ENCODE measurements around the gene VTI1A. TPM values are rescaled to one million over a fixed set of nuclear protein-coding genes. Genes with fewer than 3 reads are reported as not detected.

VTI1A gene
- total RNA-seq, 2 donors from 2014 or later, result 71.6 to 139 TPM

DNA sequence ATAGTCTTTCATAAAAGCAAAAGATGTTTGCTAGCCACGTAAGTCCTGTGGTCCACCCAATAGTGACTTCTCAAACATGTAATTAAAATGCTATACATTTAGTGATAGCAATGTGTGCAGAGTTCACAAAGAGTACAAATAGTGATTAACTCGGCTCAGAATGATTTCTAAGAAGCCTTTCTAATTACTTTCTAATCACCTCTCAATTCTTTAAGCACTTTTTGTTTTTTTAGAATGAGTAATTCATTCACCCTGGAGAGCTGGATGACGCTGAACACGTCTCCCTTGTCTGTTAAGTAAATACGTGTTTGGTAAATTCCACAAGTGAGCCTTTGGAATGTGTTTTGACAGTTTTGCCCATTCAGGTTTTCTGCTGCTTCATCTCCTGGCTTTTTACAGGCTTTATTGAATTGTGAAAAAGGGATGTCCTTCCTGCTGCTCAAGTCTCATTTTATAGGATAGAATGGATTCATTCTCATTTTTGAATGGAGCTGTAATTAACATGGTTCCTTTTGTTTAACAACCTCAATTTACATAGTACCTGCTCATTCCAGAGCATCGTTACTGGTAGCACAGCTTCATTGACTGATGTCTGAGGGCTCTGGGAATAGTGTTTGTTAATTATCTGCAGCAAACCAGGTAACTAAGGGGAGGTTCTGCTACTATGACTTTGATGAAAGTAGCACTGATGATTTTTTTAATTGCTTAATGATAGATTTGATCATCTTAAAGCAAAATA is 212.1 kb downstream of the VTI1A start:
- H3K9me3 ChIP-seq, result no peaks in the 10 kb centered on the region
- H3K4me3 ChIP-seq, result no peak overlapping the region
- no peaks in the 10 kb centered on the region for H3K4me1 ChIP-seq (ENCODE audit: control insufficient read depth in 1 of 2, low read depth in 2 of 2)
- no peak overlapping the region for H3K27ac ChIP-seq
- no peaks in the 10 kb centered on the region for H3K27me3 ChIP-seq (replicated peaks; ENCODE audit: insufficient read depth)
- TF ChIP-seq, protein P1, sequence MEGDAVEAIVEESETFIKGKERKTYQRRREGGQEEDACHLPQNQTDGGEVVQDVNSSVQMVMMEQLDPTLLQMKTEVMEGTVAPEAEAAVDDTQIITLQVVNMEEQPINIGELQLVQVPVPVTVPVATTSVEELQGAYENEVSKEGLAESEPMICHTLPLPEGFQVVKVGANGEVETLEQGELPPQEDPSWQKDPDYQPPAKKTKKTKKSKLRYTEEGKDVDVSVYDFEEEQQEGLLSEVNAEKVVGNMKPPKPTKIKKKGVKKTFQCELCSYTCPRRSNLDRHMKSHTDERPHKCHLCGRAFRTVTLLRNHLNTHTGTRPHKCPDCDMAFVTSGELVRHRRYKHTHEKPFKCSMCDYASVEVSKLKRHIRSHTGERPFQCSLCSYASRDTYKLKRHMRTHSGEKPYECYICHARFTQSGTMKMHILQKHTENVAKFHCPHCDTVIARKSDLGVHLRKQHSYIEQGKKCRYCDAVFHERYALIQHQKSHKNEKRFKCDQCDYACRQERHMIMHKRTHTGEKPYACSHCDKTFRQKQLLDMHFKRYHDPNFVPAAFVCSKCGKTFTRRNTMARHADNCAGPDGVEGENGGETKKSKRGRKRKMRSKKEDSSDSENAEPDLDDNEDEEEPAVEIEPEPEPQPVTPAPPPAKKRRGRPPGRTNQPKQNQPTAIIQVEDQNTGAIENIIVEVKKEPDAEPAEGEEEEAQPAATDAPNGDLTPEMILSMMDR (IDR thresholded peaks at IDR 0.05), result no peak
- ATAC-seq (ENCODE audit: insufficient number of reproducible peaks, low FRiP score, low read depth) (no peak), DNase-seq (ENCODE audit: low spot score) (no peak)
- no peaks in the 10 kb centered on the region for H3K36me3 ChIP-seq

DNA sequence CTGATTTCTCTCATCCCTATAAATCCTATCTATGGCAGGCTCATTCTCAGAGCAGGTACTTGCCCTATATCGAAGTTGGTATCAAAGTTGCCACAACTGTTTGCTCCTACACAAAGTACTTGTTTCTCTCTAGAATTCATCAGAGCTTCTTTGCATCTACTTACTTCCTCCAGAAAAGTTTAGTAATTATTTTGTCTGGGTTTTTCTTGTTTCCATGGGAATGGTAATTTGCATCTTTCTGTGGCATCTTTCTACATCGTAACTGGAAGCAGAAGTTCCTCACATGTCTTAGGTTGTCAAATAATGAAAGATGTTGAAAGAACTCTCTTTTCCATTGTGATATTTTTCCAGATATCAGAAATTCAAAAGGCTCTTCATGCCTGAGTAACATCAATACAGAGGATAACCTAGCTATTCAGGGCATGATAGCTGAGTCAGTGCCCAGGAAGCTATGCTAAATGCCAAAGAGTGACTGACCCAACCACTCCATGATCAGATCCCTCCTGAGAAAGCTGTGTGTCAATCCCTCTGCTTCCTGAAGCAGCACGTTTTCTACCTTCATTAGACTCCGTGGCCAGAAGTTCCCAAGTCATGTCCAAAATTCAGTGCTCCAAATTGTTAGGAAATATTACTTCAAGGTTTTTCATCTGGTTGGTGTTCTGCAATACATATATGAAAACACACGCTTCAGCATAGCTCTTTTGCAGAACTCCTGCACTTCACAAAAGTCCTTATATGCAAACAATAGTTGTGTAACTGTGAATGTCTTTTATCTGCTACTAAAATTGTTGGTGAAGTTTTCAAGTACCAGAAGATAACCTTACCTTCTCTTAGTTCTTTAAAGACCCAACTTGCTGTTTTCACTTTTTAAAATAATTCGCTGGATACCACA is 216.5 kb downstream of the VTI1A start:
- H3K27ac ChIP-seq, result no peak overlapping the region
- H3K9me3 ChIP-seq, result no peaks in the 10 kb centered on the region
- H3K36me3 ChIP-seq, result no peaks in the 10 kb centered on the region
- DNase-seq (ENCODE audit: low spot score), result no peak
- ATAC-seq (ENCODE audit: insufficient number of reproducible peaks, low FRiP score, low read depth), result no peak
- no peaks in the 10 kb centered on the region for H3K4me1 ChIP-seq (ENCODE audit: control insufficient read depth in 1 of 2, low read depth in 2 of 2)
- TF ChIP-seq, protein P1 (IDR thresholded peaks at IDR 0.05), result no peak
- no peak overlapping the region for H3K4me3 ChIP-seq
- no peaks in the 10 kb centered on the region for H3K27me3 ChIP-seq (replicated peaks; ENCODE audit: insufficient read depth)

DNA sequence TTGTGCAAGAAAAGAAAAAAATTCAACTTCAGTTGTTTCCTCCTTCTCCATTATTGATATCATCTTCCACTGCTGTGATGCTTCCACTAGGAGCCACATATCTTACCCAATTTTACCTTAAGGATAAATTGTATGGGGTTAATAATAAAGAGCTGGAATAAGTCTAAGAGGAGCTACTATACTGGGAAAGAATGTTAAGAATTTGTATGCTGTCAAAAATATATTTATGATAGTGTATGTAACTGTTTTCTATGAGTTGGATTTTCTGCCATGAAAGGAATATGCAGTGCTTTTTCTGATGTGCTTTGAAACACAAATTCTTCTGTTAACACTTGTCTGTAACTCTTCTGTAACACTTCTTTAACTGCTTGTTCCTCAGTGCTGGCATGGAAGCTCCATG is 219.1 kb downstream of the VTI1A start:
- no peak for DNase-seq (ENCODE audit: low spot score)
- H3K27ac ChIP-seq, result no peak overlapping the region
- no peak overlapping the region for H3K4me3 ChIP-seq
- H3K4me1 ChIP-seq (ENCODE audit: control insufficient read depth in 1 of 2, low read depth in 2 of 2), result no peaks in the 10 kb centered on the region
- H3K36me3 ChIP-seq, result no peaks in the 10 kb centered on the region
- H3K9me3 ChIP-seq, result no peaks in the 10 kb centered on the region
- no peaks in the 10 kb centered on the region for H3K27me3 ChIP-seq (replicated peaks; ENCODE audit: insufficient read depth)
- ATAC-seq (ENCODE audit: insufficient number of reproducible peaks, low FRiP score, low read depth), result no peak
- TF ChIP-seq, protein P1 (IDR thresholded peaks at IDR 0.05), result no peak

DNA sequence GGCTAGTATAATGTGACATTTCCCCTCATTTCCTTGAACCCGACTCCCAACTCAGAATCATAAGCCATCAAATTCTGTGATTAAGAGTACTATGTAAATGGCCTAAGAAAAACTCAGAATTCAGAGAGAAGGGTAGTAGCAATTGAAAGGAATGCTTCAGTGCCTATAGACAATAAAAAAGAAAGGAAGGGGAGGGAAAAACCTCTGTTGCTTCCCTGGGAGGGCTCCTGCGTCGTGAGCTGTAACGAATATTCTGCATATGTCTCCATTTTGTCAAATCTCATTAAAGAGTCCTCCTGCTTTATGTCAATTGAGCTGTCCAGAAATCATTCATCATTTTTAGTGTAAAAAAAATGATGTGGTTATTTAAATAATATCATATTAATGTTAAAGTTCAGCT is 223.0 kb downstream of the VTI1A start:
- Histone ChIP-seq H3K4me1 (ENCODE audit: control insufficient read depth in 1 of 2, low read depth in 2 of 2) (no peaks in the 10 kb centered on the region), H3K4me3 (no peak overlapping the region), H3K27ac (no peak overlapping the region), H3K36me3 (no peaks in the 10 kb centered on the region), H3K27me3 (replicated peaks; ENCODE audit: insufficient read depth) (no peaks in the 10 kb centered on the region), H3K9me3 (no peaks in the 10 kb centered on the region)
- TF ChIP-seq, protein P1 (IDR thresholded peaks at IDR 0.05), result no peak
- DNase-seq (ENCODE audit: low spot score), result no peak
- no peak for ATAC-seq (ENCODE audit: insufficient number of reproducible peaks, low FRiP score, low read depth)

DNA sequence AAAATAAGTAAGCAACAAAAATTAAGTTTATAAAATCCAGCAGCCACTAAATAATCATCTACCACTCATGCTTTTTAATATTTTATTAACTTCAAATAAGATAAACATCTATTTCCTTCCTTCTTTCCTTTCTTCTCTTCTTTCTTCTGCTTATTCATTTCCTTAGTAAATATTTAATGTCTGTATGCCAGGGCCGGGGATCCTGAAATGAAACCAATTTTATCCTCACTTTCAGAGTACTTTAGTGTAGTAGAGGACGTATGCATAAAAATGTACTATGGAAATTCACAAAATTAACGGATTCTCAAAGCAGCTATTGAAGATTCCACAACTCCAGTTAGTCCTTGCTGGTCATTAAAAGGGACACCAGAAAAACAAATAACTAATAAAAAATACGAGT is 224.7 kb downstream of the VTI1A start:
- TF ChIP-seq, protein P1 (IDR thresholded peaks at IDR 0.05), result no peak
- no peak for DNase-seq (ENCODE audit: low spot score)
- Histone ChIP-seq H3K9me3 (no peaks in the 10 kb centered on the region), H3K4me3 (no peak overlapping the region), H3K27me3 (replicated peaks; ENCODE audit: insufficient read depth) (no peaks in the 10 kb centered on the region), H3K36me3 (no peaks in the 10 kb centered on the region), H3K27ac (no peak overlapping the region), H3K4me1 (ENCODE audit: control insufficient read depth in 1 of 2, low read depth in 2 of 2) (no peaks in the 10 kb centered on the region)
- no peak for ATAC-seq (ENCODE audit: insufficient number of reproducible peaks, low FRiP score, low read depth)

All from thoracic aorta (tissue), 2 donors.